CD4-positive, alpha-beta T cell (primary cell): Measurements from ENCODE around the gene RIGI. TPM values are rescaled to one million over a fixed set of nuclear protein-coding genes. Genes with fewer than 3 reads are reported as not detected.

Experiments used
- ATAC-seq: fragments of 200-7000 bp; cut with Tn5 transposase; one replicate; pipeline ENCODE4 v1.10.0; 2022; ENCODE audit warnings: mild to moderate bottlenecking; ENCODE audit not compliant: poor library complexity
- CTCF ChIA-PET: fragments of 350-600 bp; sonication (Branson Sonifier 250); formaldehyde crosslinking; loops from one replicate; lab custom pipeline; 2021; ENCODE audit warnings: antibody characterized with exemption, inconsistent platforms; lab: Charles Lee
- POLR2A ChIA-PET: fragments of 350-600 bp; sonication (Branson Sonifier 250); formaldehyde crosslinking; loops from one replicate; lab custom pipeline; 2021; ENCODE audit warnings: antibody characterized with exemption, inconsistent platforms; lab: Charles Lee
- DNase-seq, 14 experiments: peaks; one replicate each; pipeline ENCODE4 v3.0.0-alpha.2; 2013 to 2020; ENCODE audit warnings: mixed read lengths in 2 of 14
- H3K27ac ChIP-seq, 2 donors: one replicate each; pipeline versions ENCODE4 v1.5.1 to v1.7.0; 2013; ENCODE audit warnings: low read length in 2 of 2, low read depth in 1 of 2, mild to moderate bottlenecking in 1 of 2
- H3K27me3 ChIP-seq, 2 experiments: 1 replicate in 1 of 2; 2 replicates in 1 of 2; pipeline versions ENCODE4 v1.6.1 to v1.7.0; 2013; ENCODE audit warnings: low read length in 2 of 2, control low read depth in 1 of 2, mild to moderate bottlenecking in 1 of 2, moderate library complexity in 1 of 2; ENCODE audit not compliant: insufficient read depth in 2 of 2, control insufficient read depth in 1 of 2
- H3K36me3 ChIP-seq: one replicate; pipeline ENCODE4 v1.6.1; 2013; ENCODE audit warnings: low read length, control low read depth; ENCODE audit not compliant: insufficient read depth
- H3K4me1 ChIP-seq: one replicate; pipeline ENCODE4 v1.6.1; 2013; ENCODE audit warnings: low read length, control low read depth; ENCODE audit not compliant: insufficient read depth
- H3K4me3 ChIP-seq: one replicate; pipeline ENCODE4 v1.5.1; 2013; ENCODE audit warnings: mild to moderate bottlenecking, low read length, moderate library complexity
- H3K9me3 ChIP-seq, 2 experiments: 1 replicate in 1 of 2; 2 replicates in 1 of 2; pipeline versions ENCODE4 v1.6.1 to v1.7.0; 2013; ENCODE audit warnings: low read length in 2 of 2, mild to moderate bottlenecking in 2 of 2, control low read depth in 1 of 2, moderate library complexity in 1 of 2; ENCODE audit not compliant: control insufficient read depth in 1 of 2, insufficient read depth in 1 of 2
- H3K27ac Mint-ChIP-seq: one replicate; pipeline ENCODE4 v1.8.0; 2020; ENCODE audit warnings: mixed read lengths
- H3K27me3 Mint-ChIP-seq: one replicate; pipeline ENCODE4 v1.8.0; 2021; ENCODE audit warnings: mixed read lengths
- H3K36me3 Mint-ChIP-seq: one replicate; pipeline ENCODE4 v1.8.0; 2021; ENCODE audit warnings: low read depth, mixed read lengths
- H3K4me1 Mint-ChIP-seq: one replicate; pipeline ENCODE4 v1.8.0; 2021; ENCODE audit warnings: low read depth, mixed read lengths
- H3K4me3 Mint-ChIP-seq: one replicate; pipeline ENCODE4 v1.8.0; 2020; ENCODE audit warnings: mild to moderate bottlenecking, mixed read lengths
- H3K9me3 Mint-ChIP-seq: one replicate; pipeline ENCODE4 v1.8.0; 2020; ENCODE audit warnings: mixed read lengths
- CTCF ChIP-seq: fragments of 200-600 bp; IDR thresholded peaks from one replicate; pipeline ENCODE4 v1.8.0; 2022; ENCODE audit warnings: antibody characterized with exemption, mild to moderate bottlenecking
- intact Hi-C, 2 experiments: fragments of 100-400 bp; cut with DNase I in 1 of 2; cut with micrococcal nuclease in 1 of 2; formaldehyde crosslinking; loops; one replicate each; pipeline versions ENCODE4 v1.15.1 to v1.9.0; 2023 to 2025; cut with DNase I, micrococcal nuclease
- total RNA-seq, 174 experiments: library from RNA in 2 of 174; stranded (reverse) in 2 of 174; gene quantifications; one replicate each; pipeline ENCODE4 v1.2.3 and lab custom pipeline; 2021 to 2026

RIGI gene
- total RNA-seq, 2 experiments from 2014 or later: 4.9 to 5.0 TPM

- Histone ChIP-seq H3K27me3 (no peaks in the 10 kb centered on the region), H3K9me3 (no peaks in the 10 kb centered on the region), H3K27ac (peak within 1 kb of the TSS; percentile 74 to 87), H3K4me3 (peak within 1 kb of the TSS; percentile 74), H3K4me1 (peaks cover 5% of the 10 kb centered on the region), H3K36me3 (peaks cover 8% of the 10 kb centered on the region)
- no peak for TF ChIP-seq CTCF
- H3K27me3 Mint-ChIP-seq: no peaks in the 10 kb centered on the region
- peak within 1 kb of the TSS; percentile 97 for H3K27ac Mint-ChIP-seq
- ChIA-PET CTCF (interaction anchor here (1.2 to 12.1 kb wide), 7 partner anchors 9 to 195 kb away, joined by 4 to 206 read pairs (median 22); partner anchors contain the start of genes ACO1, RIGI, SMIM27 and TOPORS), POLR2A (interaction anchor here (1.1 to 3.1 kb wide), 8 partner anchors 18 to 429 kb away, joined by 3 to 77 read pairs (median 12); partner anchors contain the start of genes ACO1, APTX, RIGI and SMIM27)
- H3K4me3 Mint-ChIP-seq: peak within 1 kb of the TSS; percentile 99
- H3K9me3 Mint-ChIP-seq: no peaks in the 10 kb centered on the region
- ATAC-seq (peak; percentile 77), DNase-seq (peak; percentile 91 to 98 (median 96))
- H3K4me1 Mint-ChIP-seq: peaks cover 41% of the 10 kb centered on the region
- intact Hi-C loops: loop anchor here (1.0 to 10.0 kb wide), 4 partner anchors 21 to 712 kb away; partner anchors contain the start of genes APTX (in 2 of the 2), RIGI (in 1 of the 2), SMIM27 (in 1 of the 2) and TOPORS (in 1 of the 2)
- peaks cover 29% of the 10 kb centered on the region for H3K36me3 Mint-ChIP-seq
Observed at GRCh38 chr9:32572900-32573523, 47.0 kb upstream of the RIGI start, which contains the start of gene NDUFB6. TSS of gene NDUFB6 (minus strand) at chr9:32573159. CDS start at chr9:32573060, 99 bp downstream.

- Mint-ChIP-seq H3K9me3 (no peaks in the 10 kb centered on the region), H3K4me1 (peaks cover 42% of the 10 kb centered on the region), H3K27me3 (no peaks in the 10 kb centered on the region), H3K4me3 (peak overlapping the region; percentile 99), H3K27ac (peak overlapping the region; percentile 97), H3K36me3 (peaks cover 37% of the 10 kb centered on the region)
- POLR2A ChIA-PET: interaction anchor here (0.7 to 3.1 kb wide), 8 partner anchors 17 to 430 kb away, joined by 3 to 77 read pairs (median 12); partner anchors contain the start of genes ACO1, APTX, RIGI and SMIM27
- intact Hi-C loops: loop anchor here (1.0 to 10.0 kb wide), 4 partner anchors 20 to 713 kb away; partner anchors contain the start of genes APTX (in 2 of the 2), RIGI (in 1 of the 2), SMIM27 (in 1 of the 2) and TOPORS (in 1 of the 2)
- H3K4me3 ChIP-seq: peak overlapping the region; percentile 74
- no peaks in the 10 kb centered on the region for H3K27me3 ChIP-seq
- CTCF ChIA-PET: interaction anchor here (0.6 to 12.1 kb wide), 14 partner anchors 8 to 194 kb away, joined by 3 to 206 read pairs (median 6); partner anchors contain the start of genes ACO1, RIGI, SMIM27 and TOPORS
- peak overlapping the region; percentile 74 to 87 for H3K27ac ChIP-seq
- DNase-seq (peak; percentile 44 to 92 (median 68)), ATAC-seq (peak; percentile 84)
- peak; percentile 81 for TF ChIP-seq CTCF
- H3K4me1 ChIP-seq: peaks cover 5% of the 10 kb centered on the region
- H3K9me3 ChIP-seq: no peaks in the 10 kb centered on the region
- H3K36me3 ChIP-seq: peaks cover 12% of the 10 kb centered on the region
Observed at GRCh38 chr9:32571969-32572899, 46.2 kb upstream of the RIGI start.

- Mint-ChIP-seq H3K36me3 (peaks cover 54% of the 10 kb centered on the region), H3K4me1 (peaks cover 42% of the 10 kb centered on the region), H3K9me3 (no peaks in the 10 kb centered on the region), H3K4me3 (peak overlapping the region; percentile 42), H3K27ac (peak overlapping the region; percentile 30), H3K27me3 (no peaks in the 10 kb centered on the region)
- Histone ChIP-seq H3K36me3 (peaks cover 31% of the 10 kb centered on the region), H3K4me1 (peaks cover 5% of the 10 kb centered on the region), H3K9me3 (no peaks in the 10 kb centered on the region), H3K27me3 (no peaks in the 10 kb centered on the region), H3K27ac (no peak overlapping the region), H3K4me3 (no peak overlapping the region)
- no peak for TF ChIP-seq CTCF
- CTCF ChIA-PET: no interaction called here
- intact Hi-C loops: loop anchor here in 1 of 2 experiments (1.0 to 10.0 kb wide), 2 partner anchors 14 to 715 kb away; no protein-coding TSS in a partner anchor
- ATAC-seq (no peak), DNase-seq (no peak)
- POLR2A ChIA-PET: no interaction called here
Observed at GRCh38 chr9:32570262-32570661, 44.3 kb upstream of the RIGI start.
